Measurements from ENCODE around the gene B4GALT2.
A peak's percentile ranks its signal among the peaks of the same experiment; 100 is the strongest.

Gene B4GALT2

GRCh38 chr1:43984855-43985254, 5.8 kb downstream of the B4GALT2 start:
- no peak for DNase-seq (ENCODE audit: low read depth in 2 of 2)

GRCh38 chr1:43985984-43986595, 7.1 kb downstream of the B4GALT2 start:
- DNase-seq (ENCODE audit: low read depth in 2 of 2), result no peak

GRCh38 chr1:43986712-43987111, 7.7 kb downstream of the B4GALT2 start:
- DNase-seq (ENCODE audit: low read depth in 2 of 2), result no peak

GRCh38 chr1:43987159-43987902, 8.3 kb downstream of the B4GALT2 start:
- no peak for DNase-seq (ENCODE audit: low read depth in 2 of 2)

- no peak for DNase-seq (ENCODE audit: low read depth in 2 of 2)
Observed at GRCh38 chr1:43990271-43991199, 11.5 kb downstream of the B4GALT2 start.

- DNase-seq (ENCODE audit: low read depth in 2 of 2), result no peak
Observed at GRCh38 chr1:43991200-43991475, 12.1 kb downstream of the B4GALT2 start.

- DNase-seq (ENCODE audit: low read depth in 2 of 2), result peak; percentile 22 to 61
Observed at GRCh38 chr1:43991476-43992231, 12.6 kb downstream of the B4GALT2 start, which contains the start of gene CCDC24. Gene CCDC24, plus strand, starts transcription at chr1:43991599. Its CDS starts 280 bp downstream, at chr1:43991879.

GRCh38 chr1:43992232-43992995, 13.4 kb downstream of the B4GALT2 start:
- no peak for DNase-seq (ENCODE audit: low read depth in 2 of 2)

GRCh38 chr1:43993206-43993914, 14.3 kb downstream of the B4GALT2 start:
- no peak for DNase-seq (ENCODE audit: low read depth in 2 of 2)

- no peak for DNase-seq (ENCODE audit: low read depth in 2 of 2)
Observed at GRCh38 chr1:43994071-43994470, 15.1 kb downstream of the B4GALT2 start.

GRCh38 chr1:43994794-43995790, 16.1 kb downstream of the B4GALT2 start:
- DNase-seq (ENCODE audit: low read depth in 2 of 2), result no peak

- no peak for DNase-seq (ENCODE audit: low read depth in 2 of 2)
Observed at GRCh38 chr1:43995984-43996732, 17.1 kb downstream of the B4GALT2 start.

GRCh38 chr1:43996733-43997115, 17.7 kb downstream of the B4GALT2 start:
- DNase-seq (ENCODE audit: low read depth in 2 of 2), result no peak

GRCh38 chr1:43997295-43997999, 18.4 kb downstream of the B4GALT2 start:
- no peak for DNase-seq (ENCODE audit: low read depth in 2 of 2)

GRCh38 chr1:43998000-43998378, 19.0 kb downstream of the B4GALT2 start:
- no peak for DNase-seq (ENCODE audit: low read depth in 2 of 2)

- no peak for DNase-seq (ENCODE audit: low read depth in 2 of 2)
Observed at GRCh38 chr1:43999455-43999854, 20.4 kb downstream of the B4GALT2 start.

- no peak for DNase-seq (ENCODE audit: low read depth in 2 of 2)
Observed at GRCh38 chr1:44000122-44000665, 21.2 kb downstream of the B4GALT2 start.

GRCh38 chr1:44002165-44002564, 23.2 kb downstream of the B4GALT2 start:
- DNase-seq (ENCODE audit: low read depth in 2 of 2), result no peak

All from stimulated activated CD4-positive, alpha-beta T cell treated with anti-CD3 and anti-CD28 coated beads, Interleukin-1b, Interleukin-23, amount 100 ng/mL, for 1 hour (primary cell).